Lower leg skin (tissue), 4 donors: Measurements from ENCODE around the gene RNU7-1. TPM values are rescaled to one million over a fixed set of nuclear protein-coding genes. Genes with fewer than 3 reads are reported as not detected.
A peak's percentile ranks its signal among the peaks of the same experiment; 100 is the strongest.

Source experiments
- DNase-seq, 2 donors: peaks; one replicate each; pipeline ENCODE4 v3.0.0-alpha.2; 2019; ENCODE audit warnings: low spot score in 2 of 2
- H3K4me3 ChIP-seq: fragments of 200-600 bp; sonication (generic); 2 replicates; pipeline ENCODE4 v1.5.1; 2017; ENCODE audit warnings: mild to moderate bottlenecking, low read depth; ENCODE audit not compliant: poor library complexity, severe bottlenecking
- POLR2A ChIP-seq, 2 donors: fragments of 450-650 bp; IDR thresholded peaks; one replicate each; pipeline ENCODE4 v1.6.1; 2016 to 2017; ENCODE audit warnings: antibody characterized with exemption in 2 of 2, mild to moderate bottlenecking in 1 of 2, moderate library complexity in 1 of 2
- WGBS, 2 donors: methylation state at CpG; one replicate each; pipeline ENCODE4 v1.1.5; 2018; 5-methylcytosine and 5-hydroxymethylcytosine counted together
- intact Hi-C: fragments of 100-400 bp; cut with DNase I; formaldehyde crosslinking; loops from one replicate; pipeline ENCODE4 v1.15.0; 2023; ENCODE audit warnings: low total_unique reads
- total RNA-seq, 4 donors: library from RNA; depleted of rRNA; stranded (reverse); fragments of >200 nt; gene quantifications; one replicate each; pipeline ENCODE4 v1.1.0, GENCODE V29; 2016
- TF ChIP-seq, protein P1 (sequence below), 3 donors: fragments of 450-650 bp; IDR thresholded peaks; one replicate each; pipeline ENCODE4 v1.5.1; 2016; ENCODE audit warnings: antibody characterized with exemption in 3 of 3, mild to moderate bottlenecking in 3 of 3, moderate library complexity in 2 of 3

Gene RNU7-1
- total RNA-seq, 4 donors from 2014 or later: not detected

DNA sequence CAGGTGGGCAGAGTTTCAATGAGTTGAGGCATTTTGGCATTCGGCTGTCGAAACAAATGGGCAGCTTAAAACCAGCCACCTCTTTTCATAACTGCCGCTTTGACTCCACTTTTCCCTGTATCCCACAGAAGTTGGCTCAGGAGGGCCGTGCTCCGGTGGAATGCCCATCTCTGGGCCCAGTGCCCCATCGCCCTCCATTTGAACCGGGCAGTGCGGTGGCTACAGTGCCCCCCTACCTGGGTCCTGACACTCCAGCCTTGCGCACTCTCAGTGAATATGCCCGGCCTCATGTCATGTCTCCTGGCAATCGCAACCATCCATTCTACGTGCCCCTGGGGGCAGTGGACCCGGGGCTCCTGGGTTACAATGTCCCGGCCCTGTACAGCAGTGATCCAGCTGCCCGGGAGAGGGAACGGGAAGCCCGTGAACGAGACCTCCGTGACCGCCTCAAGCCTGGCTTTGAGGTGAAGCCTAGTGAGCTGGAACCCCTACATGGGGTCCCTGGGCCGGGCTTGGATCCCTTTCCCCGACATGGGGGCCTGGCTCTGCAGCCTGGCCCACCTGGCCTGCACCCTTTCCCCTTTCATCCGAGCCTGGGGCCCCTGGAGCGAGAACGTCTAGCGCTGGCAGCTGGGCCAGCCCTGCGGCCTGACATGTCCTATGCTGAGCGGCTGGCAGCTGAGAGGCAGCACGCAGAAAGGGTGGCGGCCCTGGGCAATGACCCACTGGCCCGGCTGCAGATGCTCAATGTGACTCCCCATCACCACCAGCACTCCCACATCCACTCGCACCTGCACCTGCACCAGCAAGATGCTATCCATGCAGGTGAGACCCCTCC, 5.0 kb upstream of the RNU7-1 start:
- H3K4me3 ChIP-seq: no peak overlapping the region
- intact Hi-C loops: no loop called here
- TF ChIP-seq POLR2A (IDR thresholded peaks at IDR 0.05): no peak
- TF ChIP-seq, protein P1, sequence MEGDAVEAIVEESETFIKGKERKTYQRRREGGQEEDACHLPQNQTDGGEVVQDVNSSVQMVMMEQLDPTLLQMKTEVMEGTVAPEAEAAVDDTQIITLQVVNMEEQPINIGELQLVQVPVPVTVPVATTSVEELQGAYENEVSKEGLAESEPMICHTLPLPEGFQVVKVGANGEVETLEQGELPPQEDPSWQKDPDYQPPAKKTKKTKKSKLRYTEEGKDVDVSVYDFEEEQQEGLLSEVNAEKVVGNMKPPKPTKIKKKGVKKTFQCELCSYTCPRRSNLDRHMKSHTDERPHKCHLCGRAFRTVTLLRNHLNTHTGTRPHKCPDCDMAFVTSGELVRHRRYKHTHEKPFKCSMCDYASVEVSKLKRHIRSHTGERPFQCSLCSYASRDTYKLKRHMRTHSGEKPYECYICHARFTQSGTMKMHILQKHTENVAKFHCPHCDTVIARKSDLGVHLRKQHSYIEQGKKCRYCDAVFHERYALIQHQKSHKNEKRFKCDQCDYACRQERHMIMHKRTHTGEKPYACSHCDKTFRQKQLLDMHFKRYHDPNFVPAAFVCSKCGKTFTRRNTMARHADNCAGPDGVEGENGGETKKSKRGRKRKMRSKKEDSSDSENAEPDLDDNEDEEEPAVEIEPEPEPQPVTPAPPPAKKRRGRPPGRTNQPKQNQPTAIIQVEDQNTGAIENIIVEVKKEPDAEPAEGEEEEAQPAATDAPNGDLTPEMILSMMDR (IDR thresholded peaks at IDR 0.05): no peak
- 67 to 75% methylated on average over 21 to 27 of the region's 32 CpGs for WGBS, 2 donors
- DNase-seq: peak in 1 of 2 donors; percentile 91

DNA sequence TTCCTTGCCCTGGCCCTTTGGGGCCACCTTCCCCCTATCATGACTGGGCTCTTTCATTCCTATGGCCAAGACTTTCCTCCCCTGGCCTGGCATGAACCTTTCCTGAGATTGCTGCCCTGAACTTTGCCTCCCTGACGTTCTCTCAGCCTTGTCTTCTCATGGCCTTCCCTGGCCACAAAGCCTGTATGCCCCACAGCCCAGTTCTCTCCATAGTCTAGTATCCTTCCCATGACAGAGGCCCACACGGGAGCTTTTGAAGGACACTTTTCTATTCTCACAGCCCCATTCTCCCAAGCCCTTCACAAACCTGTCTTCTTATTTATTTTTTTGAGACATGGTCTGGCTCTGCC, 4.5 kb upstream of the RNU7-1 start:
- TF ChIP-seq, protein P1 (IDR thresholded peaks at IDR 0.05): no peak
- no peak for TF ChIP-seq POLR2A (IDR thresholded peaks at IDR 0.05)
- H3K4me3 ChIP-seq: no peak overlapping the region
- intact Hi-C loops: no loop called here
- no peak for DNase-seq
- 77 to 78% methylated on average over 2 of the region's 2 CpGs for WGBS, 2 donors

DNA sequence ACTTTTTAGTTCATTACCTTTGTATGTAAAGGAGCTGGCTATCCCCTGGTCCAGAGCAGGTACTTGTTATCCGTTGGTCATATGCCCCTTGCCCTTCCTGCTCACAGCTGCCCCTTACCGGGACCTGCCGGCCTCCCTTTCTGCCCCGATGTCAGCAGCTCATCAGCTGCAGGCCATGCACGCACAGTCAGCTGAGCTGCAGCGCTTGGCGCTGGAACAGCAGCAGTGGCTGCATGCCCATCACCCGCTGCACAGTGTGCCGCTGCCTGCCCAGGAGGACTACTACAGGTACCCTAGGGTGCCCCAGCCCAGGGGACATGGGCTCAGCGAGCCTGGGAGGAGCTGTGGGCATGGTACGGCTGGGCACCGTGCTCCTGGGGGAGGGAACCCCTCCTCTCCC, 2.3 kb upstream of the RNU7-1 start:
- 55 to 77% methylated on average over 8 to 9 of the region's 12 CpGs for WGBS, 2 donors
- TF ChIP-seq, protein P1 (IDR thresholded peaks at IDR 0.05): no peak
- no peak for TF ChIP-seq POLR2A (IDR thresholded peaks at IDR 0.05)
- no peak overlapping the region for H3K4me3 ChIP-seq
- intact Hi-C loops: no loop called here
- peak in 1 of 2 donors; percentile 86 for DNase-seq

DNA sequence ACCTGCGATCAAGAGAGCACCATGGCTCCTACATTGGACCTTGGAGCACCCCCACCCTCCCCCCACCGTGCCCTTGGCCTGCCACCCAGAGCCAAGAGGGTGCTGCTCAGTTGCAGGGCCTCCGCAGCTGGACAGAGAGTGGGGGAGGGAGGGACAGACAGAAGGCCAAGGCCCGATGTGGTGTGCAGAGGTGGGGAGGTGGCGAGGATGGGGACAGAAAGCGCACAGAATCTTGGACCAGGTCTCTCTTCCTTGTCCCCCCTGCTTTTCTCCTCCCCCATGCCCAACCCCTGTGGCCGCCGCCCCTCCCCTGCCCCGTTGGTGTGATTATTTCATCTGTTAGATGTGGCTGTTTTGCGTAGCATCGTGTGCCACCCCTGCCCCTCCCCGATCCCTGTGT, 1.8 kb upstream of the RNU7-1 start:
- no peak for DNase-seq
- TF ChIP-seq, protein P1 (IDR thresholded peaks at IDR 0.05): no peak
- no peak for TF ChIP-seq POLR2A (IDR thresholded peaks at IDR 0.05)
- 76% methylated on average over 12 of the region's 12 CpGs for WGBS, 2 donors
- no peak overlapping the region for H3K4me3 ChIP-seq
- intact Hi-C loops: no loop called here

DNA sequence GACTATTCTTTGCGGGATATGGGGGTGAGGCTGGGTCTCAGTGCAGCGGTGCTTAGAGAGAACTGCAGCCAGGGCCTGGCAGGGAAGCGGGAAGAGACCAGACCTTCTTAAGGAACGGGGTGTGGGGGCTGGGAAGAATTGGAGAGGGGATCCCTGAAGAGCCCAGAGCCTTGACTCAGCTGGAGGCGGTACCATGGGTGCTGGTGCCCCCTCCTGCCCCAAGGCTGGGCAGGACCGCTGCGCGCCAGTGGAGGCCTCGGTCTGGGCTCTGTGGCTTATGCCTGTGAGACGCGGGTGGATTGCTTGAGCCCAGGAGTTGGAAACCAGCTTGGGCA, 1.3 kb upstream of the RNU7-1 start:
- DNase-seq: peak in 1 of 2 donors; percentile 86
- no peak overlapping the region for H3K4me3 ChIP-seq
- 82 to 85% methylated on average over 11 of the region's 11 CpGs for WGBS, 2 donors
- TF ChIP-seq, protein P1 (IDR thresholded peaks at IDR 0.05): no peak
- TF ChIP-seq POLR2A (IDR thresholded peaks at IDR 0.05): no peak
- intact Hi-C loops: no loop called here

DNA sequence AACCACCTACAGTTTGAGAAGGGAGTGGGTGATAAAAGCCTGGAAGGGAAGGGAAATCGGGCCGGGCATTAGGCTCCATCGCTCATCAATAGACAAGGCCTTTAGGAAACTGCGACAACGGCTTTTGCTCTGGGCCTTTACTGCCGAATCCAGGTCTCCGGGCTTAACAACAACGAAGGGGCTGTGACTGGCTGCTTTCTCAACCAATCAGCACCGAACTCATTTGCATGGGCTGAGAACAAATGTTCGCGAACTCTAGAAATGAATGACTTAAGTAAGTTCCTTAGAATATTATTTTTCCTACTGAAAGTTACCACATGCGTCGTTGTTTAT, 261 bp upstream of the RNU7-1 start:
- peak; percentile 92 to 96 for DNase-seq

More for the DNA sequence above, 261 bp upstream of the RNU7-1 start:
- 1% methylated on average over 13 of the region's 13 CpGs for whole genome bisulfite sequencing, 2 donors
- no peak for TF ChIP-seq POLR2A (IDR thresholded peaks at IDR 0.05)
- intact Hi-C loops: no loop called here
- no peak overlapping the region for H3K4me3 ChIP-seq
